Activated effector memory CD4-positive, alpha-beta T cell treated with Interleukin-2 at 50 U/mL for 16 hours (primary cell): Measurements from ENCODE around the gene SURF1.

Experiments
- DNase-seq: peaks from one replicate; pipeline ENCODE4 v3.0.0-alpha.2; 2020

The SURF1 gene

GRCh38 chr9:133315997-133316396 is 40.3 kb downstream of the SURF1 start:
- no peak for DNase-seq

GRCh38 chr9:133309608-133310007 is 46.7 kb downstream of the SURF1 start:
- DNase-seq: no peak

- no peak for DNase-seq
Observed at GRCh38 chr9:133307301-133307700, 49.0 kb downstream of the SURF1 start.

GRCh38 chr9:133306242-133307204 is 49.8 kb downstream of the SURF1 start:
- no peak for DNase-seq

- no peak for DNase-seq
Observed at GRCh38 chr9:133305731-133306130, 50.6 kb downstream of the SURF1 start.

GRCh38 chr9:133304477-133305377 is 51.6 kb downstream of the SURF1 start:
- DNase-seq: no peak

GRCh38 chr9:133304158-133304470 is 52.2 kb downstream of the SURF1 start:
- DNase-seq: no peak

GRCh38 chr9:133303266-133304157 is 52.8 kb downstream of the SURF1 start:
- DNase-seq: no peak
